GDM1 (cell line): ENCODE results near the gene DENND6A.
"Not testable (repeated sequence)": the region's sequence is repeated elsewhere in the genome, so short reads cannot be mapped to it uniquely, and the experiment has no call there.

Experiments
- DNase-seq: peaks from one replicate; lab custom pipeline; 2025; lab: John Stamatoyannopoulos, UW

DENND6A gene

GRCh38 chr3:57692133-57692395 is 813 bp downstream of the DENND6A start:
- DNase-seq = not testable (repeated sequence)

DNA sequence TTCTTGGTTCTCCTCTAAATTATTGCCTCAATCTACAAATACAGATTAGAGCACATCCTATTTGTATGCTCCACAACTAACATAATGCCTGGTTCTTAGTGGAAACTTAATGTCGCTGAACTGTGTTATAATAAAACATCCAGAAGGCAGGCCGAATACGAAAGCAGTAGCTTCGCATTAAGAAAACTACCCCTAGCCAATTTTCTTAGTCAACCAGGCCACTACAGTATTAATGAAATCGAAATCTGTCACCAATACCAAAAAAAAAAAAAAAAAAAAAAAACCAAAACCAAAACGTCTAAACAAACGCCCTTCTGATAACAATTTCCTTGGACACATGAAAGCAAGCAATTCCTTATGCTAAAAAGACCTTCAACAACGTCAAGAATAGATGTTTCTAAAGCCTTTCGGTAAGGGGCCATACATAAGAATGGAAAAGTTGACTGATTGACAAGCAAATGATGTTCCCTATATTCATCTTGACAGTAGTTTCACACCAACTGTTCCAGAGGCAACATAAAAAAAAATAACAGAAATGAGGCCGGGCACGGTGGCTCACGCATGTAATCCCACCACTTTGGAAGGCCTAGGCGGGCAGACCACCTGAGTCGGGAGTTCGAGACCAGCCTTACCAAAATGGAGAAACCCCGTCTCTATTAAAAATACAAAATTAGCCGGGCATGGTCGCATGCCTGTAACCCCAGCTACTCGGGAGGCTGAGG is 1.3 kb downstream of the DENND6A start:
- no peak for DNase-seq

DNA sequence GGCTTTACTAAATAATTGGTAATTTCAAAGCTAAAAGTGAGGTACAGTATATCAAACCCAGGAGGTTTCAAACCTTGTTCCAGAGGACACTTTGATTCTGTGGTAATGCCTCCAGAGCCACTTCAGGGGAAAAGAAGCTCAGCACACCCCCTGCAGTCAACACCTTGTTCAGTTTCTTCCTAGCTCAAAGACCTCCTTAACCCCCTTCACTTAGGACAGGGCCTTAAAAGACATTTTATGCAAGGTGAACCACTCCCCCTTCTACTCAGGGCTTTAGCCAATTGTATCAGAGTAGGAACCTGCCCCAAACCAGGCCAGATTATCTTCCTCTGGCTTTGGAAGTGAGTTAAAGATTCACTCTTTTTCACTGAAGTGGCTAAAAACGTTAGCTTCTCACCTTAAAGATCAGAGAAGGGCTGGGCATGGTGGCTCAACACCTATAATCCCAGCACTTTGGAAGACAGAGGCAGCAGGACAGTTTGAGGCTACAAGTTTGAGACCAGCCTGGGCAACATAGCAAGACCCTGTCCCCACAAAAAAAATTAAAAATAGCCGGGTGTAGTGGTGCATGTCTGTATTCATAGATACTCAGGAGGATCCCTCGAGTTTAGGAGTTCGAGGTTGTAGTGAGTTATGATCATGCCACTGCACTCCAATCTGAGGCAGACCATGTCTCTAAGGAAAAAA is 3.4 kb downstream of the DENND6A start:
- no peak for DNase-seq

GRCh38 chr3:57688291-57688690 is 4.6 kb downstream of the DENND6A start:
- DNase-seq = no peak

DNA sequence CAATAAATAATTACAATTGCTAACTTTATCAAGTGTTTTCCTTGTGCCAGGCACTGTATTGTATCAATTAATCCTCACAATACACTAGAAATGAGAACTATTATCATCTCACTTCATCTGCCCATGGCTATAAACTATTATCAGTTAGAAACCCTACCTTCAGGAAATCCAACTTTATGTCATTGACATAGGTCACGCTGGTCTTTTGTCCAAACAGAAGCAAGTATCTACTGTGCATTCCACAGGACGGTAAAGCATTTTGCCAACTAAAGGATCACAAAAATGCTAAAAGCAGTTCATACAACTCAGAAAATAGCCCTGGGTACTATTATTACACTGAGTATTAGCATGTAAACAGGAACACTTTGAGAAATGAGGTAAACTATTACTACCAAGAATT is 9.6 kb downstream of the DENND6A start:
- DNase-seq = no peak

- no peak for DNase-seq
These were observed 10.6 kb downstream of the DENND6A start for GRCh38 chr3:57682284-57682683.

- DNase-seq = no peak
These were observed 11.2 kb downstream of the DENND6A start for GRCh38 chr3:57681691-57682090.

- DNase-seq = no peak
These were observed 12.8 kb downstream of the DENND6A start for GRCh38 chr3:57680046-57680445.

DNA sequence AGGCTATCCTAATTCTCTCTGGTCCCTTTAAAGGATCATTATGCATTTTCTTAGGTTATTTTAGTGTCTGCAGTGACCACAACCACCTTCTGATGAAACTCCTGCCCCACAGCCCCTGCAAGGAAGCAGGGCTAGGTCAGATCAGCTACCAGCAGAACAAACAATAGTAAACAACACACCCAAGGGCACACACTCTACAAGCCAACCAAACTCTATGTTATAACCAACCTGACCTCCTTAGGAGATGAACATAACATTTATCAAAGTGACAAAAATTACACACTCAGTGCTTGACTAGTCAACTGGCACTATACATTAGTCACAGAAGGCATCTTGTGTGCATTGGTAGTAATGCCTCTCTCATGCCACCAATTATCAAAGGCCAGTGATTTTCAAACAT is 17.3 kb downstream of the DENND6A start:
- no peak for DNase-seq

DNA sequence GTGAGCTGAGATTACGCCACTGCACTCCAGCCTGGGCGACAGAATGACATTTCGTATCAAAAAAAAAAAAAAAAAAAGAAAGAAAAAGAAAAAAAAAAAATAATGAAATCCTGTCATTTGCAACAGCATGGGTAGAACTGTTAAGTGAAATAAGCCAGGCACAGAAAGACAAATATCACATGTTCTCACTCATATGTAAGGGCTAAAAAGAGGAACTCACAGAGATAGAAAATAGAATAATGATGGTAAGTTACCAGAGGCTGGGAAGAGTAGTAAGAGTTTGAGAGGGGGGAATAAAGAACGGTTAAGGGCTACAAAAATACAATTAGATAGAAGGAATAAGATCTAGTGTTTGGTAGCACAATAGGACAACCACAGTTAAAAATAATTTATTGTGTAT is 19.7 kb downstream of the DENND6A start:
- DNase-seq = no peak

- no peak for DNase-seq
These were observed 22.3 kb downstream of the DENND6A start for GRCh38 chr3:57670543-57670942.

DNA sequence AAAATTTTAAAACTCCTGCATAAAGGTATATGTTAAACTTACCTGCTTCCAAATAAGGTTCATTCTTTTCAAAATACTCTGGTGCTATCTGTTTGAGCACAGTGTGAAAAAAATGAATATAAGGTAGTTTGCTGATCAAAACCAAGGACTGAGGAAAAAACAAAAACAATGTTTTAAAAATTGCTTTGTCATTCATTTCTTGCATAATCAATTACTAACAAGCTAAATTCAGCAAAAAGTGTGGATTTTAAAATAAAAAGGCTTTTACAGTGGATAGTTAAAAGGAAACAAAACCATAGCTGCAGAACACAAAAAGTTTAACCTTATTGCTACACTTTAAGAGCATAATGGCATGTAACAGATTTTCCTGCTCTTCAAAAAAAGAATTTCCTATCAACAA is 31.5 kb downstream of the DENND6A start:
- no peak for DNase-seq

GRCh38 chr3:57659806-57660439 is 33.0 kb downstream of the DENND6A start:
- no peak for DNase-seq

DNA sequence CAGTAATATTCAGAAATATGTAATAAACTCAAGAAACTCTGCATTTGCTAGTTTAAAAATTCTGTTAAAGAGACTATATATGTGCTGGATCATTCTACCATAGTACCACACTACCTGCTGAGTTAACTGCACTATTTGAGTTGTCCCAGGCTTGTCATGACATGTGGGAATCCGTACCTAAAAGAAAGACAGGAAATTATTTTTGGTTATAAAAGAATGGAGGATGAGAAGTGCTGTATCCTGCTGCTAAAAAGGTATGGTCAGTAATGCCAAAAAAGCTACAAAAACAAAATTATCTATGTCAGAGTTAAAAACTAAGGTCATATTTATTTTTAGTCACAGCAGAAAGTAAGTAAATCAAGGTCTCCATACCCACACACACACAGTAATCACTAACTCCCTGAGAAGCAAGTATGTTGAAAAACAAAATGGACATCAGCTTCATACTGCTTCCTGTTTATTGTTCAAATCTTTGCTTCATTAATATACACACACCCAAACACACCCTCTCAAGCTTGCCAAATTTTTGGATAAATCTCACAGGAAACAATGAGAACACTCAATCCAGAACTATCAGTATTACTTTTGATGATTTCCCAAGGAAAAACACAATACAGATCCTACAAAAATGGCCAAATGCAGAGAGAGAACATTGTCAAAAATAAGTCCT is 33.7 kb downstream of the DENND6A start:
- no peak for DNase-seq

- DNase-seq = no peak
These were observed 34.3 kb downstream of the DENND6A start for GRCh38 chr3:57658536-57658935.

DNA sequence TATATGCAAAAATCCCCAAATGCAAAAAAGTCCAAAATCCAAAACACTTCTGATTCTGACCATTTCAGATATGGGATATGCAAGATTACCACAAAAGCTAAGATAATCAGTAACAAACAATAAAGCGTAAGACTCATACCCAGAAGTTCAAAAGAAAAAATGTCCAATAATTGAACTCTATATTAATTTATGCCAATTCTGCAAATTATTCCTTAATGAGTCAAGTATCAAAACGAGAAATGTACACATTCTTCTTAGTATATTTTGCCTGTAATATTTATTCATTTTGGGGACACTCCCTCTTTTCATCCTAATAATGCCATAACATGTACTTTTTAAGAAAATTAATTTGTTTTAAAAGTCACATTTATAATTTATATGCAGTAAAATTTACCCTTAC is 37.1 kb downstream of the DENND6A start:
- no peak for DNase-seq

DNA sequence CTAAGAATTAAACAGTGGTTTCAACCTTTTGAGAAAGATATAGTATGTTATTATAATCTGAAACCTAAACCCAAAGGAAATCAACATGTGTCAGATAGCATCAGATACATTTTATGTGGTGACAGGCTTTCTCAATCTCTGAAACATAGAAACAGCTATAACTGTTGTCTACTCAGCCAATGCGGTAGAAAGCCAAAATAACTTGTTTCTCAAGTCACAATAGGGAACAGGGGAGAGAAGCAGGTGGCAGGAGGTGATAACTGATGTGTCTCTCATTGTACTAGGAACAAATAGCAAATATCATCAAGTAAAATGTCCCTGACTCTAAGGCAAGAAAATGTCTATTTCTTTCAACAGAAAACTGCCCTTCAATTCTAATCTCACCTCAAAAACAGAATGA is 38.6 kb downstream of the DENND6A start:
- no peak for DNase-seq

DNA sequence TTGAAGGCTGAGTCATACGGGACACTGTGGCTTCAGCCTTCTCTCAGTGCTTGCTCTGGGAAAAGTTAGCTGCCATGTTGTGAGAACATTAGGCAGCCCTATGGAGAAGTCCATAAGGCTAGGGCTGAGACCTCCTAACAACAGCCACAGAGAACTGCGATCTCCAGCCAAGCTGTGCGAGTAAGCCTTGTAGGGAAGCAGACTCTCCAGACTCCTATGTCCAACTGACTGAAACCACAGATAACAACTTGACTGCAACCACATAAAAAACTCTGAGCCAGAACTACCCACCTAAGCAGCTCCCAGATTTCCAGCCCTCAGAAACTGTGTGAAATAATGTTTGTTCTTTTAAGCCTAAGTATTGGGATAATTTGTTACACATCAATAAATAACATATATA is 40.7 kb downstream of the DENND6A start:
- DNase-seq = no peak

GRCh38 chr3:57647292-57647940 is 45.5 kb downstream of the DENND6A start:
- DNase-seq = no peak

- DNase-seq = no peak
These were observed 46.2 kb downstream of the DENND6A start for GRCh38 chr3:57646723-57647122.

- no peak for DNase-seq
These were observed 48.1 kb downstream of the DENND6A start for GRCh38 chr3:57644740-57645139.

GRCh38 chr3:57637391-57637790 is 55.5 kb downstream of the DENND6A start:
- no peak for DNase-seq

GRCh38 chr3:57634259-57634658 is 58.6 kb downstream of the DENND6A start:
- not testable (repeated sequence) for DNase-seq
